Thyroid gland (tissue), 4 donors: ENCODE results near the gene DARS2.

Source experiments
- CTCF ChIP-seq, 6 experiments: fragments of 200-600 bp in 3 of 6; fragments of 450-650 bp in 3 of 6; sonication (generic) in 3 of 6; IDR thresholded peaks; one replicate each; pipeline ENCODE4 v1.5.1; 2016 to 2019; ENCODE audit warnings: antibody characterized with exemption in 6 of 6, mild to moderate bottlenecking in 2 of 6, inconsistent platforms in 1 of 6, moderate library complexity in 1 of 6
- POLR2A ChIP-seq, 2 donors: fragments of 450-650 bp; IDR thresholded peaks; one replicate each; pipeline ENCODE4 v1.6.1; 2017; ENCODE audit warnings: antibody characterized with exemption in 2 of 2, mild to moderate bottlenecking in 2 of 2, moderate library complexity in 1 of 2

DNA sequence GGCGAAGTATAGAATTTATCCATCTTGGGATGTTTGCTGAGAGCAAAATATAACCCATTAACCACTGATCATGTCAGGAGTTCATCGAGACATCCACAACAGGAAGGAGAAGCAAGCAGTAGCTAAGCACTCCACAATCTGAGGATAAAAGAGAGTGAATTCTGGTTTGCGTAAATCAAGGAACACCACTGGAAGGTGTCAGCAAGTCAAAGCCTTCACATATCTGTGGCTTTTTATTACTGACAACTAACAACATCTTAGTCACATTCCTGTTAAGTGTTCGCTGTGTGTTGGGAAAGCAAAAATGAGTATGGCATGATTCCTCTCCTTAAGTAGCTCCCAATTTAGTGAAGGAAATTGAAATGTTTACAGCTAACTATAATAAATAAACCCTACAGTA lies 44.5 kb upstream of the DARS2 start:
- TF ChIP-seq CTCF (IDR thresholded peaks at IDR 0.05): no peak
- no peak for TF ChIP-seq POLR2A (IDR thresholded peaks at IDR 0.05)
